HG02798 (cell line): ENCODE results near the gene TWSG1.
A peak's percentile ranks its signal among the peaks of the same experiment; 100 is the strongest.

Experiments used
- ATAC-seq: cut with Tn5 transposase; IDR thresholded peaks from one replicate; pipeline ENCODE4 v1.9.1; 2021; ENCODE audit warnings: mild to moderate bottlenecking; ENCODE audit not compliant: unreplicated experiment, poor library complexity

The TWSG1 gene

GRCh38 chr18:9334329-9334972 lies at the start of gene TWSG1:
Gene TWSG1 (plus strand): TSS chr18:9334773. CDS start chr18:9337230, 2,457 bp downstream.
- peak; percentile 89 for ATAC-seq

GRCh38 chr18:9285604-9286003 lies 49.0 kb upstream of the TWSG1 start:
- no peak for ATAC-seq

- ATAC-seq, result no peak
These were observed 47.5 kb upstream of the TWSG1 start for GRCh38 chr18:9287036-9287435.

- ATAC-seq, result no peak
These were observed 44.9 kb upstream of the TWSG1 start for GRCh38 chr18:9289698-9290097.

GRCh38 chr18:9290156-9290555 lies 44.4 kb upstream of the TWSG1 start:
- ATAC-seq, result no peak

- no peak for ATAC-seq
These were observed 42.5 kb upstream of the TWSG1 start for GRCh38 chr18:9292047-9292446.

GRCh38 chr18:9293948-9294347 lies 40.6 kb upstream of the TWSG1 start:
- ATAC-seq, result no peak

- no peak for ATAC-seq
These were observed 38.2 kb upstream of the TWSG1 start for GRCh38 chr18:9296233-9297006.

- ATAC-seq, result no peak
These were observed 37.6 kb upstream of the TWSG1 start for GRCh38 chr18:9297007-9297393.

- ATAC-seq, result no peak
These were observed 30.0 kb upstream of the TWSG1 start for GRCh38 chr18:9304388-9305070.

GRCh38 chr18:9319333-9319732 lies 15.2 kb upstream of the TWSG1 start:
- ATAC-seq, result no peak

GRCh38 chr18:9321017-9321452 lies 13.5 kb upstream of the TWSG1 start:
- no peak for ATAC-seq

- ATAC-seq, result no peak
These were observed 12.8 kb upstream of the TWSG1 start for GRCh38 chr18:9321736-9322135.

- no peak for ATAC-seq
These were observed 11.8 kb upstream of the TWSG1 start for GRCh38 chr18:9322744-9323143.

GRCh38 chr18:9323750-9324445 lies 10.7 kb upstream of the TWSG1 start:
- no peak for ATAC-seq

GRCh38 chr18:9325716-9326115 lies 8.9 kb upstream of the TWSG1 start:
- ATAC-seq, result no peak

- ATAC-seq, result no peak
These were observed 5.8 kb upstream of the TWSG1 start for GRCh38 chr18:9328776-9329175.

- no peak for ATAC-seq
These were observed 5.1 kb upstream of the TWSG1 start for GRCh38 chr18:9329471-9329870.

GRCh38 chr18:9330419-9330818 lies 4.2 kb upstream of the TWSG1 start:
- no peak for ATAC-seq

GRCh38 chr18:9333441-9334328 lies 888 bp upstream of the TWSG1 start:
- peak; percentile 35 for ATAC-seq
